ENCODE measurements around the gene RGL3. TPM values are rescaled to one million over a fixed set of nuclear protein-coding genes. Genes with fewer than 3 reads are reported as not detected.
A peak's percentile ranks its signal among the peaks of the same experiment; 100 is the strongest.

Gene RGL3
- total RNA-seq, 3 donors from 2014 or later, result 3.7 to 18.4 (median 9.8) TPM

GRCh38 chr19:11374433-11375142 lies 44.5 kb downstream of the RGL3 start, which contains the start of gene SWSAP1:
Gene SWSAP1, plus strand, starts transcription at chr19:11374666. Its CDS starts 15 bp downstream, at chr19:11374681.
- intact Hi-C loops (cut with DNase I; ENCODE audit: low total_unique reads), result no loop called here
- peaks cover 0 to 6% of the 10 kb centered on the region in 2 donors for H3K4me1 ChIP-seq
- TF ChIP-seq POLR2A (IDR thresholded peaks at IDR 0.05) (peak; percentile 36), CTCF (IDR thresholded peaks at IDR 0.05) (no peak), POLR2AphosphoS5 (IDR thresholded peaks at IDR 0.05) (peak in 2 of 3 donors; percentile 87 to 90)

GRCh38 chr19:11373885-11374432 lies 45.2 kb downstream of the RGL3 start:
- intact Hi-C loops (cut with DNase I; ENCODE audit: low total_unique reads), result no loop called here
- TF ChIP-seq POLR2AphosphoS5 (IDR thresholded peaks at IDR 0.05) (no peak), CTCF (IDR thresholded peaks at IDR 0.05) (no peak), POLR2A (IDR thresholded peaks at IDR 0.05) (no peak)
- H3K9me3 ChIP-seq, result no peaks in the 10 kb centered on the region
- peaks cover 0 to 6% of the 10 kb centered on the region in 2 donors for H3K4me1 ChIP-seq
- no peak for DNase-seq (ENCODE audit: low spot score in 2 of 2)
- peak overlapping the region; percentile 60 to 64 (median 63) for H3K4me3 ChIP-seq
- no peaks in the 10 kb centered on the region for H3K27me3 ChIP-seq
- no peaks in the 10 kb centered on the region for H3K36me3 ChIP-seq
- H3K27ac ChIP-seq, result peak overlapping the region; percentile 91 to 97

More at GRCh38 chr19:11374433-11375142, 44.5 kb downstream of the RGL3 start, which contains the start of gene SWSAP1:
- Histone ChIP-seq H3K36me3 (no peaks in the 10 kb centered on the region), H3K4me3 (peak within 1 kb of the TSS; percentile 60 to 64 (median 63)), H3K27me3 (no peaks in the 10 kb centered on the region), H3K9me3 (no peaks in the 10 kb centered on the region), H3K27ac (peak within 1 kb of the TSS; percentile 91 to 97)
- peak; percentile 98 to 100 for DNase-seq (ENCODE audit: low spot score in 2 of 2)

- Histone ChIP-seq H3K27ac (no peak overlapping the region), H3K27me3 (no peaks in the 10 kb centered on the region), H3K36me3 (no peaks in the 10 kb centered on the region), H3K4me3 (no peak overlapping the region), H3K9me3 (no peaks in the 10 kb centered on the region), H3K4me1 (peaks cover 0 to 6% of the 10 kb centered on the region in 2 donors)
- DNase-seq (ENCODE audit: low spot score in 2 of 2), result no peak
- intact Hi-C loops (cut with DNase I; ENCODE audit: low total_unique reads), result no loop called here
- TF ChIP-seq CTCF (IDR thresholded peaks at IDR 0.05) (no peak), POLR2AphosphoS5 (IDR thresholded peaks at IDR 0.05) (no peak), POLR2A (IDR thresholded peaks at IDR 0.05) (no peak)
Measured at GRCh38 chr19:11373166-11373884, 45.8 kb downstream of the RGL3 start.

- no peak for DNase-seq (ENCODE audit: low spot score in 2 of 2)
- intact Hi-C loops (cut with DNase I; ENCODE audit: low total_unique reads), result no loop called here
- H3K27ac ChIP-seq, result no peak overlapping the region
- no peaks in the 10 kb centered on the region for H3K9me3 ChIP-seq
- H3K27me3 ChIP-seq, result no peaks in the 10 kb centered on the region
- peaks cover 0 to 3% of the 10 kb centered on the region in 2 donors for H3K4me1 ChIP-seq
- no peak overlapping the region for H3K4me3 ChIP-seq
- no peaks in the 10 kb centered on the region for H3K36me3 ChIP-seq
- TF ChIP-seq CTCF (IDR thresholded peaks at IDR 0.05) (no peak), POLR2AphosphoS5 (IDR thresholded peaks at IDR 0.05) (no peak), POLR2A (IDR thresholded peaks at IDR 0.05) (no peak)
Measured at GRCh38 chr19:11370744-11371143, 48.4 kb downstream of the RGL3 start.

Data from breast epithelium (tissue), 4 donors.